HepG2 (cell line): ENCODE data around the gene RBM6. TPM values are rescaled to one million over a fixed set of nuclear protein-coding genes. Genes with fewer than 3 reads are reported as not detected.

ENCODE experiments used
- ELF3 ChIP-seq: IDR thresholded peaks from 2 replicates; pipeline ENCODE4 v1.6.1; 2016; ENCODE audit warnings: missing genetic modification reagents, missing compliant biosample characterization
- ETS1 ChIP-seq: sonication (generic); formaldehyde crosslinking; IDR thresholded peaks from 2 replicates; pipeline ENCODE4 v1.4.0; 2020; ENCODE audit warnings: missing genetic modification reagents
- HMGXB3 ChIP-seq: sonication (generic); formaldehyde crosslinking; IDR thresholded peaks from 2 replicates; pipeline ENCODE4 v1.4.0; 2020; ENCODE audit warnings: missing genetic modification reagents, borderline replicate concordance
- KLF15 ChIP-seq: sonication (generic); formaldehyde crosslinking; IDR thresholded peaks from 2 replicates; pipeline ENCODE4 v1.8.1; 2023; ENCODE audit warnings: borderline replicate concordance, mild to moderate bottlenecking, inconsistent platforms, missing genetic modification reagents, mixed read lengths
- MTA1 ChIP-seq: sonication (generic); formaldehyde crosslinking; IDR thresholded peaks from 2 replicates; pipeline ENCODE4 v1.4.0; 2020; ENCODE audit warnings: missing genetic modification reagents, mild to moderate bottlenecking, borderline replicate concordance
- NBN ChIP-seq: fragments of 450-650 bp; conservative IDR thresholded peaks from 2 replicates; pipeline ENCODE4 v1.6.1; 2017
- ZNF543 ChIP-seq: sonication (generic); formaldehyde crosslinking; IDR thresholded peaks from 2 replicates; pipeline ENCODE4 v1.4.0; 2020; ENCODE audit warnings: mild to moderate bottlenecking, missing genetic modification reagents
- ZNF652 ChIP-seq: IDR thresholded peaks from 2 replicates; pipeline ENCODE4 v1.6.1; 2016; ENCODE audit warnings: low read depth, borderline replicate concordance
- ZNF660 ChIP-seq: sonication (generic); formaldehyde crosslinking; IDR thresholded peaks from 2 replicates; pipeline ENCODE4 v1.5.1; 2020; ENCODE audit warnings: mild to moderate bottlenecking, low read depth, missing genetic modification reagents, borderline replicate concordance
- ZNF691 ChIP-seq: sonication (generic); formaldehyde crosslinking; IDR thresholded peaks from 2 replicates; pipeline ENCODE4 v1.4.0; 2020; ENCODE audit warnings: missing genetic modification reagents, low read depth, mild to moderate bottlenecking, borderline replicate concordance
- ZNF775 ChIP-seq: sonication (generic); formaldehyde crosslinking; IDR thresholded peaks from 2 replicates; pipeline ENCODE4 v1.4.0; 2020; ENCODE audit warnings: missing genetic modification reagents, mild to moderate bottlenecking, moderate library complexity, borderline replicate concordance
- polyA plus RNA-seq, 8 experiments: library from polyadenylated mRNA; depleted of rRNA in 3 of 8; stranded (reverse) in 7 of 8; unstranded in 1 of 8; fragments of >200 nt; fragmentation: Illumina TruSeq in 4 of 8; extraction: Trizol in 4 of 8; gene quantifications; 2 replicates each; pipeline versions ENCODE4 v1.2.1 to v1.2.3, GENCODE V29; 2011 to 2016; ENCODE audit warnings: low read depth in 4 of 8, missing spikeins in 1 of 8, mixed read lengths in 1 of 8; ENCODE audit not compliant: insufficient read depth in 1 of 8
- total RNA-seq, 5 experiments: library from RNA; depleted of rRNA; stranded (reverse); fragments of >200 nt; fragmentation: Illumina TruSeq; extraction: Trizol; gene quantifications; 2 replicates each; pipeline ENCODE4 v1.2.3, GENCODE V29; 2016; ENCODE audit warnings: low read depth in 1 of 5
- TF ChIP-seq, protein P1 (sequence below): sonication (generic); formaldehyde crosslinking; IDR thresholded peaks from 2 replicates; pipeline ENCODE4 v1.8.0; 2022; ENCODE audit warnings: mild to moderate bottlenecking, missing genetic modification reagents; ENCODE audit not compliant: insufficient replicate concordance

Gene RBM6
- total and polyA plus RNA-seq, 2 of the 13 experiments (the other 11 are each of a cell fraction or from before 2014, with no cell fraction given), result 72.7 to 86.1 TPM

DNA sequence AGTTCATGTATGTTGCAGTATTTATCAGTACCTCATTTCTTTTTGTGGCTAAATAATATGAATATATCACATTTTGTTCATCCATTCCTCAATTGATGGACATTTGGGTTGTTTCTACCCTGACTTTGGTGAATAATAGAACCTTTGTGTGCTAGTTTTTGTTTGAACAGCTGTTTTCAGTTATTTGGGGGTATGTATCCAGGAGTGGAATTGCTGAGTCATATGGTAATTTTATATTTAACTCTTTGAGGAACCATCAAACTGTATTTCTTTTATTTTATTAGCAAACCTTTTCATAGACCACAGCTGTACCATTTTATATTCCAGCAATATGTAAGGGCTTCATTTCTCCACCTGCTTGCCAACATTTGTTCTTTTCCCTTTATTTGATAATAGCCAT, 110.4 kb downstream of the RBM6 start (continued):
- no peak for TF ChIP-seq ZNF691 (CRISPR knock-in tag)
- TF ChIP-seq, protein P1, sequence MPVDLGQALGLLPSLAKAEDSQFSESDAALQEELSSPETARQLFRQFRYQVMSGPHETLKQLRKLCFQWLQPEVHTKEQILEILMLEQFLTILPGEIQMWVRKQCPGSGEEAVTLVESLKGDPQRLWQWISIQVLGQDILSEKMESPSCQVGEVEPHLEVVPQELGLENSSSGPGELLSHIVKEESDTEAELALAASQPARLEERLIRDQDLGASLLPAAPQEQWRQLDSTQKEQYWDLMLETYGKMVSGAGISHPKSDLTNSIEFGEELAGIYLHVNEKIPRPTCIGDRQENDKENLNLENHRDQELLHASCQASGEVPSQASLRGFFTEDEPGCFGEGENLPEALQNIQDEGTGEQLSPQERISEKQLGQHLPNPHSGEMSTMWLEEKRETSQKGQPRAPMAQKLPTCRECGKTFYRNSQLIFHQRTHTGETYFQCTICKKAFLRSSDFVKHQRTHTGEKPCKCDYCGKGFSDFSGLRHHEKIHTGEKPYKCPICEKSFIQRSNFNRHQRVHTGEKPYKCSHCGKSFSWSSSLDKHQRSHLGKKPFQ (CRISPR knock-in tag), result no peak
- TF ChIP-seq ELF3 (CRISPR knock-in tag), result no peak
- no peak for TF ChIP-seq ZNF775 (CRISPR knock-in tag)
- no peak for TF ChIP-seq MTA1
- TF ChIP-seq NBN, result no peak
- no peak for TF ChIP-seq HMGXB3
- no peak for TF ChIP-seq ETS1 (CRISPR knock-in tag)
- no peak for TF ChIP-seq ZNF543
- peak; percentile 82; the same call in 1 of the 2 replicates for TF ChIP-seq ZNF652 (CRISPR knock-in tag)
- no peak for TF ChIP-seq KLF15
- TF ChIP-seq ZNF660 (CRISPR knock-in tag), result no peak
